Large intestine (tissue), 3 donors: ENCODE measurements around the gene ATP7A. TPM values are rescaled to one million over a fixed set of nuclear protein-coding genes. Genes with fewer than 3 reads are reported as not detected.
A peak's percentile ranks its signal among the peaks of the same experiment; 100 is the strongest.
"Not testable (repeated sequence)": the region's sequence is repeated elsewhere in the genome, so short reads cannot be mapped to it uniquely, and the experiment has no call there.

ENCODE experiments used
- DNase-seq, 2 donors: peaks; one replicate each; pipeline versions ENCODE4 v3.0.0 to v3.0.0-alpha.2; 2013
- H3K27ac ChIP-seq: one replicate; pipeline ENCODE4 v1.5.1; 2013; ENCODE audit warnings: low read length
- H3K27me3 ChIP-seq: 2 replicates; pipeline ENCODE4 v1.6.1; 2013; ENCODE audit warnings: low read length; ENCODE audit not compliant: control insufficient read depth, insufficient read depth
- H3K36me3 ChIP-seq: 2 replicates; pipeline ENCODE4 v1.6.1; 2013; ENCODE audit warnings: low read length; ENCODE audit not compliant: control insufficient read depth, insufficient read depth
- H3K4me1 ChIP-seq: one replicate; pipeline ENCODE4 v1.6.1; 2013; ENCODE audit warnings: low read length; ENCODE audit not compliant: control insufficient read depth, insufficient read depth
- H3K4me3 ChIP-seq: one replicate; pipeline ENCODE4 v1.5.1; 2013; ENCODE audit warnings: low read length
- H3K9me3 ChIP-seq: one replicate; pipeline ENCODE4 v1.6.1; 2013; ENCODE audit warnings: mild to moderate bottlenecking, low read depth, low read length, moderate library complexity; ENCODE audit not compliant: control insufficient read depth
- WGBS: methylation state at CpG from one replicate; pipeline ENCODE4 v1.1.5; 2013; ENCODE audit warnings: low lambda C conversion rate; ENCODE audit not compliant: insufficient coverage; 5-methylcytosine and 5-hydroxymethylcytosine counted together
- polyA plus RNA-seq: library from polyadenylated mRNA; unstranded; fragments of 120-200 nt; gene quantifications from one replicate; pipeline ENCODE4 v1.2.1, GENCODE V29; 2013

The ATP7A gene
- polyA plus RNA-seq, 1 donor, result 10.0 TPM

DNA sequence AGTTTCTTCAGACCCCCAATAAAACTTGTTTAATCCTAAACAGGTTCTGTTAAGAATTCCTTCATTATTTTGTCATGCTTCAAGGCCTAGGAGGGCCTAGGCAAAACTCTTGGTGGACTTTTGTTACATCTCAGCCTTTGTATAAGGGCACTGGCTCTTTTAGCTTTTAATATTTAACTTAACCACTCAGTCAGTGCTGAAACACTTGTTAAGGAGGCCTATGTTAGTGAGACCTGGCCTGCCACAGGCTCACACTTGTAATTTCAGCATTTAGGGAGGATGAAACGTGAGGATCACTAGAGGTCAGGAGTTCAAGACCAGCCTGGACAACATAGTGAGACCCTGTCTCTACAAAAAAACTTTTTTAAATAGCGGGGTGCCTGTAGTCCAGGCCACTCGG, 160.8 kb downstream of the ATP7A start:
- Histone ChIP-seq H3K36me3 (no peaks in the 10 kb centered on the region), H3K4me1 (no peaks in the 10 kb centered on the region), H3K27me3 (no peaks in the 10 kb centered on the region), H3K4me3 (no peak overlapping the region), H3K9me3 (no peaks in the 10 kb centered on the region), H3K27ac (no peak overlapping the region)
- no CpG with 5 or more reads among the region's 3 CpGs for WGBS
- no peak for DNase-seq

- H3K4me1 ChIP-seq, H3K27ac ChIP-seq, H3K36me3 ChIP-seq, H3K9me3 ChIP-seq, H3K27me3 ChIP-seq, H3K4me3 ChIP-seq, DNase-seq: not testable (repeated sequence)
- no CpG with 5 or more reads among the region's 14 CpGs for WGBS
Observed at GRCh38 chrX:78073147-78074077, 162.9 kb downstream of the ATP7A start.

DNA sequence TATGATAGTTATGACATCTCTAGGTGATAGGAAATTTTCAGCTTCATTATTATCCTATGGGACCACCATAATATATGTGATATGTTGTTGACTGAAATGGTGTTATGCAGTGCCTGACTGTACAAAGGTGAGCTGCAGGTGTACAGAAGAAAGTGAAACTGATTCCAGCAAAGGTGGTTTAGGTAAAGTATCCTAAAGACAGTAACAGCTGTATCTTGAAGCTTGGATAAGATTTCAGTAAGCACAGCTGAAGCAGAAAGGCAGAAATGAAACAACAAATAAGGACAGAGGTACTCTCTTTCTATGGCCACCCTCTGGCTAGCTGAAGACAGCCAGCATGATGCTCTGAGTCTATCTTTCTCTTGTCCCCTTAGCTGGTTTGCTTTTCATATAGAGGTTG, 163.6 kb downstream of the ATP7A start:
- no peaks in the 10 kb centered on the region for H3K9me3 ChIP-seq
- no peak overlapping the region for H3K27ac ChIP-seq
- H3K4me1 ChIP-seq, result no peaks in the 10 kb centered on the region
- no peak for DNase-seq
- H3K36me3 ChIP-seq, result no peaks in the 10 kb centered on the region
- H3K27me3 ChIP-seq, result no peaks in the 10 kb centered on the region
- no peak overlapping the region for H3K4me3 ChIP-seq

DNA sequence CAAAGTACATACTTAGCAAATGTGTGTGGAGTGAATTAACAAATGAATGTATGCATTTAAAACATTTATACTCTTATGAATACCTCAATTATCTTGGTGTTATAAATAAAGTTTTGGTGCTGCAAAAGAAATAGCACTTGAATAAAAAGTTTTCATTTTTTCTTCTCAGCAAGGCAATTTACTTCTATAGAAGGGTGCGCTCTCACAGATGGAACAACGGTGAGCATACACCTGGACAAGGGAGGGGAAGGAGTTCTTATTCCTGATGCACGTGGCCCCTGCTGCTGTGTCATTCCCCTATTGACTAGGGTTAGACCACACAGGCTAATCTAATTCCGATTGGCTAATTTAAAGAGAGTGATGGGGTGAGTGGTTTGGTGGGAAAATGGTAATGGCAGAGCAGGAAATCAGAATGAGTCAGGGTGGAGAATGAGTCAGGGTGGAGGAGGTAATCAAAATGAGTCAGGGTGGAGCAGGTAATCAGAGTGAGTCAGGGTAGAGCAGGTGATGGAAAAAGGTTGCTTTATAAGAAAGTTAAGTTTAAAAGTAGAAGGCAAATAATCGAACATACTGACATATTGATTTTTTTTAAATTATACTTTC, 165.4 kb downstream of the ATP7A start:
- DNase-seq, result no peak
- no CpG with 5 or more reads among the region's 5 CpGs for WGBS
- Histone ChIP-seq H3K4me3 (no peak overlapping the region), H3K4me1 (no peaks in the 10 kb centered on the region), H3K27ac (no peak overlapping the region), H3K27me3 (no peaks in the 10 kb centered on the region), H3K9me3 (no peaks in the 10 kb centered on the region), H3K36me3 (no peaks in the 10 kb centered on the region)

- H3K9me3 ChIP-seq, DNase-seq, H3K27me3 ChIP-seq, H3K4me1 ChIP-seq, H3K36me3 ChIP-seq, H3K27ac ChIP-seq, H3K4me3 ChIP-seq: not testable (repeated sequence)
- WGBS, result 100% methylated on average over 1 of the region's 6 CpGs
Observed at GRCh38 chrX:78081413-78081812, 170.9 kb downstream of the ATP7A start.

- no peaks in the 10 kb centered on the region for H3K36me3 ChIP-seq
- H3K4me1 ChIP-seq, result no peaks in the 10 kb centered on the region
- no peaks in the 10 kb centered on the region for H3K27me3 ChIP-seq
- no peak overlapping the region for H3K27ac ChIP-seq
- no peak overlapping the region for H3K4me3 ChIP-seq
- no peaks in the 10 kb centered on the region for H3K9me3 ChIP-seq
- peak in 1 of 2 donors; percentile 3 for DNase-seq
- no CpG with 5 or more reads among the region's 2 CpGs for WGBS
Observed at GRCh38 chrX:78092296-78092695, 181.8 kb downstream of the ATP7A start.

DNA sequence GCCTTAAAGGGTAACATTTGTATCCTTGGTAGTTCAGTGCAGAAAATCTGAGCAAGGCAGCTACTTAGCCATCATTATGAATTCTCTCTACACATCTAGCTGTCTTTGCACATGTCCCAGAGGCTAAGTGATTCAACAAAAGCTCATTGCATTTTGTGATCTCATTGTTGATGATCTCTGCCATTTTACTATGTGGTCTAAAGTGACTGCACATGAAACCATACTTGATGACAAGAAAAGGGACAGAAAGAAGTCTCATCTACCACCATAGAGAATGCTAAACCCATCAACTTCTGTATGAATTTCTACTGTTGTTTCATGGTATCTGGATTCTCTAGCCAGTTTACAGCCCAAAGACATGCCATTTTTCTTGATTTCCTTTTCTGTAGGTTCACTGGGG, 187.6 kb downstream of the ATP7A start:
- no peak overlapping the region for H3K27ac ChIP-seq
- no peak for DNase-seq
- H3K9me3 ChIP-seq, result no peaks in the 10 kb centered on the region
- H3K27me3 ChIP-seq, result no peaks in the 10 kb centered on the region
- no peak overlapping the region for H3K4me3 ChIP-seq
- no peaks in the 10 kb centered on the region for H3K36me3 ChIP-seq
- no peaks in the 10 kb centered on the region for H3K4me1 ChIP-seq

Other genes starting within 250 kb of the ATP7A start
- gene ATRX, start 124.5 kb upstream of the ATP7A start, polyA plus RNA-seq, result 40.7 TPM
- 67.8 TPM for gene MAGT1, start 15.3 kb upstream of the ATP7A start, polyA plus RNA-seq
- gene COX7B, start 11.2 kb upstream of the ATP7A start, polyA plus RNA-seq, result 295 TPM
- gene PGAM4, start 58.9 kb downstream of the ATP7A start, polyA plus RNA-seq, result not detected
- gene PGK1, start 193.6 kb downstream of the ATP7A start, polyA plus RNA-seq, result 276 TPM
- gene TAF9B, start 229.0 kb downstream of the ATP7A start, polyA plus RNA-seq, result 19.1 TPM